ENCODE results near the gene KCNQ1OT1.

Gene KCNQ1OT1

GRCh38 chr11:2699185-2699530, 636 bp downstream of the KCNQ1OT1 start:
- Histone ChIP-seq H3K36me3 (replicated peaks in 1 of 2; ENCODE audit: control insufficient read depth in 2 of 2, insufficient read depth in 2 of 2, low read length in 2 of 2) (no peaks in the 10 kb centered on the region), H3K4me2 (ENCODE audit: insufficient read depth, low read length, poor library complexity, severe bottlenecking) (peak overlapping the region; percentile 66), H4K8ac (ENCODE audit: low read depth, low read length) (no peak overlapping the region), H2AFZ (ENCODE audit: low read length) (no peak overlapping the region), H3K27me3 (ENCODE audit: control insufficient read depth in 3 of 3, insufficient read depth in 3 of 3, low read depth in 1 of 3, low read length in 3 of 3) (peaks cover 0 to 23% (median 0%) of the 10 kb centered on the region in 3 experiments), H3K9ac (ENCODE audit: low read depth, low read length, poor library complexity) (peak overlapping the region; percentile 78), H3K27ac (replicated peaks; ENCODE audit: low read length) (no peak overlapping the region), H3K9me3 (replicated peaks in 1 of 2; ENCODE audit: control insufficient read depth in 2 of 2, insufficient read depth in 1 of 2, low read depth in 1 of 2, low read length in 2 of 2) (no peaks in the 10 kb centered on the region), H2BK15ac (ENCODE audit: low read length) (no peak overlapping the region), H3K4ac (ENCODE audit: low read length) (no peak overlapping the region), H2BK12ac (ENCODE audit: low read length) (no peak overlapping the region), H4K91ac (ENCODE audit: low read depth, low read length, poor library complexity) (no peak overlapping the region), H3K23ac (ENCODE audit: low read depth, low read length, poor library complexity) (peak overlapping the region; percentile 29), H3K4me3 (ENCODE audit: low read length in 2 of 2) (peak overlapping the region; percentile 63 to 84), H3K79me1 (ENCODE audit: low read depth, low read length) (no peaks in the 10 kb centered on the region), H2BK5ac (ENCODE audit: low read length) (no peak overlapping the region), H2AK5ac (ENCODE audit: low read depth, low read length) (peak overlapping the region; percentile 53), H3K4me1 (ENCODE audit: control insufficient read depth in 2 of 2, insufficient read depth in 1 of 2, low read depth in 1 of 2, low read length in 2 of 2) (peaks cover 15 to 23% of the 10 kb centered on the region in 2 donors), H3K14ac (ENCODE audit: low read length) (peak overlapping the region; percentile 39), H3K18ac (ENCODE audit: low read length) (peak overlapping the region; percentile 81), H2BK120ac (ENCODE audit: low read depth, low read length) (no peak overlapping the region)
- WGBS, 2 donors (ENCODE audit: extremely low coverage in 2 of 2, insufficient read length in 2 of 2, insufficient replicate concordance in 1 of 2): no CpG with 5 or more reads among the region's 31 CpGs
- DNase-seq (ENCODE audit: low spot score): no peak

DNA sequence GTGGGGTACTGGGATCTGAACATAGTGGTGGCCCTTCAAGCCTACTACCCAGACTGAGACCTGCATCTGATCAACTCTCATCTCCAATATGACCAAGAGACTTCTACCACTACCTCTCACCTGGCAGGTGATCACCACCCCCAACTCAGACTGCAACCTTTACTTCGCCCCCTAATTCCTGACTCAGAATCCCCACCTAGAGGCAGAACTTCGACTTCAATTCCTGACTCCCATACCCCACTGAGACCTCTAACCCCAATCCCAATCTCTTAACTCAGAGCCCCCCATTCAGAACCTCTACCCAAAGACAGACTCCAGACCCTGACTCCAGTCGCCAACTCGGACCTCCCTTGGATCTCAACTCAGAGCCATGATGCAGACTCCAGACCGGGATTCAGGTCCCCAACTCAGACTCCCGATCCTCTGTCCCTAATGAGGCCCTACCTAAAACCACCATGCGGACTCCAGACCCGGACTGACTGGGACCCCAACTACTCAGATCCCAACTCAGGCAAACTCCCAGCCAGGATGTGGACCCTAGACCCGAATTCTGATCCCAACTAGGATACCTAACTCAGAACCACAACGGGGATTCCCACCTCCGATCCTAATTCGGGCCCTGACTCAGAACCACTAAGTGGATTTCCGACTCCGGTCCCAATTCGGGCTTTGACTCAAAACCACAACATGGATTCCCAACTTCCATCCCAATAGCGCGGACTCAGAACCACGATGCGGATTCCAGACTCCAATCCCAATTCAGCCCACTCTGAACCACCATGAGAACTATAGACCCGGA, 1.2 kb downstream of the KCNQ1OT1 start:
- Histone ChIP-seq H3K27me3 (ENCODE audit: control insufficient read depth in 3 of 3, insufficient read depth in 3 of 3, low read depth in 1 of 3, low read length in 3 of 3) (peaks cover 0 to 25% (median 0%) of the 10 kb centered on the region in 3 experiments), H3K18ac (ENCODE audit: low read length) (no peak overlapping the region), H3K23ac (ENCODE audit: low read depth, low read length, poor library complexity) (peak overlapping the region; percentile 29), H2AK5ac (ENCODE audit: low read depth, low read length) (peak overlapping the region; percentile 53), H3K9me3 (replicated peaks in 1 of 2; ENCODE audit: control insufficient read depth in 2 of 2, insufficient read depth in 1 of 2, low read depth in 1 of 2, low read length in 2 of 2) (no peaks in the 10 kb centered on the region), H3K14ac (ENCODE audit: low read length) (peak overlapping the region; percentile 39), H3K36me3 (replicated peaks in 1 of 2; ENCODE audit: control insufficient read depth in 2 of 2, insufficient read depth in 2 of 2, low read length in 2 of 2) (no peaks in the 10 kb centered on the region), H3K27ac (replicated peaks; ENCODE audit: low read length) (no peak overlapping the region), H4K91ac (ENCODE audit: low read depth, low read length, poor library complexity) (no peak overlapping the region), H3K4me3 (ENCODE audit: low read length in 2 of 2) (peak overlapping the region; percentile 63 to 84), H4K8ac (ENCODE audit: low read depth, low read length) (no peak overlapping the region), H2AFZ (ENCODE audit: low read length) (no peak overlapping the region), H3K4me1 (ENCODE audit: control insufficient read depth in 2 of 2, insufficient read depth in 1 of 2, low read depth in 1 of 2, low read length in 2 of 2) (peaks cover 15 to 24% of the 10 kb centered on the region in 2 donors), H2BK12ac (ENCODE audit: low read length) (no peak overlapping the region), H3K79me1 (ENCODE audit: low read depth, low read length) (no peaks in the 10 kb centered on the region), H3K4ac (ENCODE audit: low read length) (no peak overlapping the region), H2BK15ac (ENCODE audit: low read length) (no peak overlapping the region), H3K9ac (ENCODE audit: low read depth, low read length, poor library complexity) (no peak overlapping the region), H3K4me2 (ENCODE audit: insufficient read depth, low read length, poor library complexity, severe bottlenecking) (peak overlapping the region; percentile 66), H2BK5ac (ENCODE audit: low read length) (no peak overlapping the region), H2BK120ac (ENCODE audit: low read depth, low read length) (no peak overlapping the region)
- DNase-seq (ENCODE audit: low spot score): no peak
- no CpG with 5 or more reads among the region's 20 CpGs for WGBS, 2 donors (ENCODE audit: extremely low coverage in 2 of 2, insufficient read length in 2 of 2, insufficient replicate concordance in 1 of 2)

- Histone ChIP-seq H3K36me3 (replicated peaks in 1 of 2; ENCODE audit: control insufficient read depth in 2 of 2, insufficient read depth in 2 of 2, low read length in 2 of 2) (no peaks in the 10 kb centered on the region), H3K4me3 (ENCODE audit: low read length in 2 of 2) (peak overlapping the region in 1 of 2 donors; percentile 63), H2BK15ac (ENCODE audit: low read length) (no peak overlapping the region), H4K8ac (ENCODE audit: low read depth, low read length) (no peak overlapping the region), H3K9me3 (replicated peaks in 1 of 2; ENCODE audit: control insufficient read depth in 2 of 2, insufficient read depth in 1 of 2, low read depth in 1 of 2, low read length in 2 of 2) (no peaks in the 10 kb centered on the region), H4K91ac (ENCODE audit: low read depth, low read length, poor library complexity) (no peak overlapping the region), H2AK5ac (ENCODE audit: low read depth, low read length) (no peak overlapping the region), H3K14ac (ENCODE audit: low read length) (no peak overlapping the region), H2BK5ac (ENCODE audit: low read length) (no peak overlapping the region), H3K23ac (ENCODE audit: low read depth, low read length, poor library complexity) (no peak overlapping the region), H3K18ac (ENCODE audit: low read length) (no peak overlapping the region), H2BK120ac (ENCODE audit: low read depth, low read length) (no peak overlapping the region), H3K27ac (replicated peaks; ENCODE audit: low read length) (no peak overlapping the region), H3K4me1 (ENCODE audit: control insufficient read depth in 2 of 2, insufficient read depth in 1 of 2, low read depth in 1 of 2, low read length in 2 of 2) (peaks cover 8 to 21% of the 10 kb centered on the region in 2 donors), H2AFZ (ENCODE audit: low read length) (no peak overlapping the region), H3K4ac (ENCODE audit: low read length) (no peak overlapping the region), H3K27me3 (ENCODE audit: control insufficient read depth in 3 of 3, insufficient read depth in 3 of 3, low read depth in 1 of 3, low read length in 3 of 3) (peaks cover 0 to 25% (median 0%) of the 10 kb centered on the region in 3 experiments), H3K4me2 (ENCODE audit: insufficient read depth, low read length, poor library complexity, severe bottlenecking) (no peak overlapping the region), H3K9ac (ENCODE audit: low read depth, low read length, poor library complexity) (no peak overlapping the region), H2BK12ac (ENCODE audit: low read length) (no peak overlapping the region), H3K79me1 (ENCODE audit: low read depth, low read length) (no peaks in the 10 kb centered on the region)
- no CpG with 5 or more reads among the region's 1 CpG for WGBS, 2 donors (ENCODE audit: extremely low coverage in 2 of 2, insufficient read length in 2 of 2, insufficient replicate concordance in 1 of 2)
- DNase-seq (ENCODE audit: low spot score): no peak
Measured at GRCh38 chr11:2697866-2698265, 1.9 kb downstream of the KCNQ1OT1 start.

DNA sequence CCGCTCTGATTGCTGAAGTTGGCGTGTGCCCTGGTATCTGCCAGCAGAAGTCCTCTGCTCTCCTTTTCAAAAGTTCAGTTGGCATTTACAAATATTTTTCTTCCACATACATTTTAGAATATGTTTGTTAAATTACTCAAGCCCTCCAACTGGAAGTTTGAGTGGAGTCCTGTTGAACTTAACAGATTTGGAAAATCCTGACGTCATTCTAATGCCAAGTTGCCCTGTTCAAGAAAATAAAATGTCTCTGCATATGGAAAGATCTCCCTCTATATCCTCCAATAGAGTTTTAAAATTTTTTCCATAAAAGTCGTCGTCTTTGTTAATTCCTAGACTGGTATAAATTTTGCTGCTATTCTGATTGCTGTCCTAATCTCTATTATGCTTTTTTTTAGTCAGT, 3.3 kb downstream of the KCNQ1OT1 start:
- Histone ChIP-seq H4K8ac (ENCODE audit: low read depth, low read length) (no peak overlapping the region), H2BK12ac (ENCODE audit: low read length) (no peak overlapping the region), H3K4me2 (ENCODE audit: insufficient read depth, low read length, poor library complexity, severe bottlenecking) (no peak overlapping the region), H3K9ac (ENCODE audit: low read depth, low read length, poor library complexity) (no peak overlapping the region), H3K4ac (ENCODE audit: low read length) (no peak overlapping the region), H3K27me3 (ENCODE audit: control insufficient read depth in 3 of 3, insufficient read depth in 3 of 3, low read depth in 1 of 3, low read length in 3 of 3) (peaks cover 0 to 25% (median 0%) of the 10 kb centered on the region in 3 experiments), H2AK5ac (ENCODE audit: low read depth, low read length) (no peak overlapping the region), H4K91ac (ENCODE audit: low read depth, low read length, poor library complexity) (no peak overlapping the region), H2BK15ac (ENCODE audit: low read length) (no peak overlapping the region), H3K23ac (ENCODE audit: low read depth, low read length, poor library complexity) (no peak overlapping the region), H2AFZ (ENCODE audit: low read length) (no peak overlapping the region), H3K18ac (ENCODE audit: low read length) (no peak overlapping the region), H3K27ac (replicated peaks; ENCODE audit: low read length) (no peak overlapping the region), H2BK5ac (ENCODE audit: low read length) (no peak overlapping the region), H3K9me3 (replicated peaks in 1 of 2; ENCODE audit: control insufficient read depth in 2 of 2, insufficient read depth in 1 of 2, low read depth in 1 of 2, low read length in 2 of 2) (no peaks in the 10 kb centered on the region), H3K4me1 (ENCODE audit: control insufficient read depth in 2 of 2, insufficient read depth in 1 of 2, low read depth in 1 of 2, low read length in 2 of 2) (peaks cover 8 to 17% of the 10 kb centered on the region in 2 donors), H3K14ac (ENCODE audit: low read length) (no peak overlapping the region), H3K4me3 (ENCODE audit: low read length in 2 of 2) (no peak overlapping the region), H2BK120ac (ENCODE audit: low read depth, low read length) (no peak overlapping the region), H3K79me1 (ENCODE audit: low read depth, low read length) (no peaks in the 10 kb centered on the region), H3K36me3 (replicated peaks in 1 of 2; ENCODE audit: control insufficient read depth in 2 of 2, insufficient read depth in 2 of 2, low read length in 2 of 2) (no peaks in the 10 kb centered on the region)
- no CpG with 5 or more reads among the region's 5 CpGs for WGBS, 2 donors (ENCODE audit: extremely low coverage in 2 of 2, insufficient read length in 2 of 2, insufficient replicate concordance in 1 of 2)
- no peak for DNase-seq (ENCODE audit: low spot score)

Data from neuronal stem cell (in vitro differentiated cells).